B cell (primary cell): Measurements from ENCODE around the gene PCBP3. TPM values are rescaled to one million over a fixed set of nuclear protein-coding genes. Genes with fewer than 3 reads are reported as not detected.
"Not testable (repeated sequence)": the region's sequence is repeated elsewhere in the genome, so short reads cannot be mapped to it uniquely, and the experiment has no call there.

Experiments used
- ATAC-seq: fragments of 200-7000 bp; cut with Tn5 transposase; one replicate; pipeline ENCODE4 v1.10.0; 2021; ENCODE audit warnings: low read depth, mild to moderate bottlenecking, moderate number of reproducible peaks, moderate library complexity
- CTCF ChIA-PET: fragments of 350-600 bp; sonication (Branson Sonifier 250); formaldehyde crosslinking; loops from one replicate; lab custom pipeline; 2021; ENCODE audit warnings: antibody characterized with exemption, inconsistent platforms; lab: Charles Lee
- POLR2A ChIA-PET: fragments of 350-600 bp; sonication (Branson Sonifier 250); formaldehyde crosslinking; loops from one replicate; lab custom pipeline; 2021; ENCODE audit warnings: antibody characterized with exemption; lab: Charles Lee
- DNase-seq: peaks from one replicate; pipeline ENCODE4 v3.0.0; 2013
- H2AFZ ChIP-seq: 2 replicates; pipeline ENCODE4 v1.6.1; 2012; ENCODE audit warnings: mild to moderate bottlenecking, low read depth, low read length; ENCODE audit not compliant: insufficient read depth, poor library complexity, severe bottlenecking
- H3K27ac ChIP-seq, 2 donors: 1 replicate in 1 of 2; 2 replicates in 1 of 2; pipeline ENCODE4 v1.5.1; 2012 to 2013; ENCODE audit warnings: low read length in 2 of 2, mild to moderate bottlenecking in 2 of 2, moderate library complexity in 1 of 2
- H3K27me3 ChIP-seq, 4 experiments: fragments of 200-600 bp in 1 of 4; sonication (generic) in 1 of 4; replicated peaks in 1 of 4; 1 replicate in 2 of 4; 2 replicates in 2 of 4; pipeline versions ENCODE4 v1.6.1 to v1.7.0; 2013 to 2016; ENCODE audit warnings: low read length in 3 of 4, mild to moderate bottlenecking in 2 of 4, mixed read lengths in 1 of 4, moderate library complexity in 1 of 4; ENCODE audit not compliant: insufficient read depth in 4 of 4, control insufficient read depth in 3 of 4; ENCODE audit errors: control extremely low read depth in 1 of 4
- H3K36me3 ChIP-seq, 2 experiments: replicated peaks in 1 of 2; 1 replicate in 1 of 2; 2 replicates in 1 of 2; pipeline versions ENCODE4 v1.6.1 to v1.7.1; 2013; ENCODE audit warnings: low read length in 1 of 2; ENCODE audit not compliant: insufficient read depth in 2 of 2, control insufficient read depth in 1 of 2; ENCODE audit errors: control extremely low read depth in 1 of 2, extremely low read depth in 1 of 2
- H3K4me1 ChIP-seq, 2 donors: fragments of 200-600 bp in 1 of 2; sonication (generic) in 1 of 2; 1 replicate in 1 of 2; 2 replicates in 1 of 2; pipeline versions ENCODE4 v1.5.1 to v1.6.1; 2013 to 2017; ENCODE audit warnings: low read length in 2 of 2; ENCODE audit not compliant: control insufficient read depth in 2 of 2, insufficient read depth in 2 of 2
- H3K4me2 ChIP-seq: replicated peaks from 2 replicates; pipeline ENCODE3; 2012; ENCODE audit warnings: mild to moderate bottlenecking, low read depth, low read length; ENCODE audit not compliant: poor library complexity, severe bottlenecking
- H3K4me3 ChIP-seq, 5 experiments: fragments of 200-600 bp in 1 of 5; sonication (generic) in 1 of 5; 1 replicate in 3 of 5; 2 replicates in 2 of 5; pipeline versions ENCODE4 v1.5.1 to v1.7.0; 2011 to 2016; ENCODE audit warnings: low read length in 4 of 5, mild to moderate bottlenecking in 4 of 5, low read depth in 2 of 5, control low read depth in 1 of 5, moderate library complexity in 1 of 5; ENCODE audit not compliant: insufficient read depth in 1 of 5; ENCODE audit errors: control extremely low read depth in 1 of 5, extremely low read depth in 1 of 5
- H3K79me2 ChIP-seq: fragments of 200-600 bp; sonication (generic); one replicate; pipeline ENCODE4 v1.6.0; 2016; ENCODE audit warnings: low read length; ENCODE audit not compliant: control insufficient read depth, insufficient read depth
- H3K9ac ChIP-seq: fragments of 200-600 bp; sonication (generic); 2 replicates; pipeline ENCODE4 v1.6.1; 2017; ENCODE audit warnings: mild to moderate bottlenecking, low read length, moderate library complexity
- H3K9me3 ChIP-seq, 3 donors: one replicate each; pipeline versions ENCODE4 v1.6.1 to v1.7.1; 2013; ENCODE audit warnings: low read length in 2 of 3; ENCODE audit not compliant: control insufficient read depth in 2 of 3, insufficient read depth in 1 of 3; ENCODE audit errors: control extremely low read depth in 1 of 3
- H4K20me1 ChIP-seq: 2 replicates; pipeline ENCODE4 v1.6.0; 2012; ENCODE audit warnings: mild to moderate bottlenecking, low read length; ENCODE audit not compliant: insufficient read depth, control insufficient read depth, poor library complexity, severe bottlenecking
- H3K27ac Mint-ChIP-seq: one replicate; pipeline ENCODE4 v1.8.0; 2021; ENCODE audit warnings: mixed read lengths
- H3K27me3 Mint-ChIP-seq: one replicate; pipeline ENCODE4 v1.8.0; 2021; ENCODE audit warnings: mixed read lengths
- H3K4me1 Mint-ChIP-seq: one replicate; pipeline ENCODE4 v1.8.0; 2021; ENCODE audit warnings: mixed read lengths
- H3K4me3 Mint-ChIP-seq: one replicate; pipeline ENCODE4 v1.8.0; 2021; ENCODE audit warnings: mixed read lengths
- H3K9me3 Mint-ChIP-seq: one replicate; pipeline ENCODE4 v1.8.0; 2022; ENCODE audit warnings: mixed read lengths; ENCODE audit not compliant: insufficient read depth
- CTCF ChIP-seq: fragments of 200-600 bp; IDR thresholded peaks from one replicate; pipeline ENCODE4 v1.8.0; 2022; ENCODE audit warnings: antibody characterized with exemption, mild to moderate bottlenecking
- EZH2 ChIP-seq: IDR thresholded peaks from 2 replicates; pipeline ENCODE4 v1.6.1; 2012; ENCODE audit warnings: borderline replicate concordance, low read depth, mild to moderate bottlenecking, moderate library complexity, low read length; ENCODE audit not compliant: insufficient read depth, poor library complexity, severe bottlenecking
- WGBS: methylation state at CpG from one replicate; pipeline ENCODE4 v1.1.5; 2013; ENCODE audit warnings: missing lambda C conversion rate; ENCODE audit not compliant: insufficient coverage; 5-methylcytosine and 5-hydroxymethylcytosine counted together
- intact Hi-C: fragments of 100-400 bp; cut with micrococcal nuclease; formaldehyde crosslinking; loops from one replicate; pipeline ENCODE4 v1.10.0; 2022
- polyA plus RNA-seq: library from polyadenylated mRNA; depleted of rRNA; stranded (reverse); fragments of >200 nt; gene quantifications from 2 replicates; pipeline ENCODE4 v1.2.3, GENCODE V29; 2012
- total RNA-seq, 2 donors: library from RNA; stranded (reverse); fragments of 120-200 nt in 1 of 2; gene quantifications; 1 replicate in 1 of 2; 2 replicates in 1 of 2; pipeline versions ENCODE4 v1.2.3 to v1.2.4, GENCODE V29; 2013 to 2022

The PCBP3 gene
- total and polyA plus RNA-seq, 2 donors (not counting 1 experiment from before 2014, with no cell fraction given): 0.45 to 2.7 TPM

- intact Hi-C loops, DNase-seq, H4K20me1 ChIP-seq, H3K4me3 ChIP-seq, ATAC-seq, H3K9me3 Mint-ChIP-seq, H3K4me3 Mint-ChIP-seq, H3K9ac ChIP-seq, H3K27me3 ChIP-seq, H3K4me1 Mint-ChIP-seq, H3K4me1 ChIP-seq, CTCF ChIA-PET, H3K4me2 ChIP-seq, H3K79me2 ChIP-seq, POLR2A ChIA-PET, H3K27ac ChIP-seq, H3K27ac Mint-ChIP-seq, H3K9me3 ChIP-seq, H2AFZ ChIP-seq, H3K27me3 Mint-ChIP-seq, H3K36me3 ChIP-seq: not testable (repeated sequence)
- 62% methylated on average over 5 of the region's 10 CpGs for WGBS
Measured at GRCh38 chr21:45621435-45622331, 21.8 kb upstream of the PCBP3 start.

GRCh38 chr21:45622416-45623097, 21.0 kb upstream of the PCBP3 start:
- no peak overlapping the region for H3K9ac ChIP-seq
- no peak overlapping the region for H3K27ac Mint-ChIP-seq
- H3K27me3 ChIP-seq: peaks cover 0 to 9% (median 0%) of the 10 kb centered on the region in 4 experiments
- H3K4me3 ChIP-seq: no peak overlapping the region
- TF ChIP-seq EZH2 (no peak), CTCF (no peak)
- DNase-seq (no peak), ATAC-seq (no peak)
- no peak overlapping the region for H2AFZ ChIP-seq
- no peaks in the 10 kb centered on the region for H3K4me1 ChIP-seq
- H3K27ac ChIP-seq: no peak overlapping the region
- H3K79me2 ChIP-seq: no peaks in the 10 kb centered on the region
- H3K4me2 ChIP-seq: no peak overlapping the region
- WGBS: 66% methylated on average over 17 of the region's 19 CpGs
- H3K4me1 Mint-ChIP-seq: peaks cover 2% of the 10 kb centered on the region
- ChIA-PET POLR2A (no interaction called here), CTCF (no interaction called here)
- H3K9me3 Mint-ChIP-seq: no peaks in the 10 kb centered on the region
- no peaks in the 10 kb centered on the region for H3K36me3 ChIP-seq
- no peaks in the 10 kb centered on the region for H3K27me3 Mint-ChIP-seq
- intact Hi-C loops: no loop called here
- peaks cover 0 to 8% (median 0%) of the 10 kb centered on the region in 3 donors for H3K9me3 ChIP-seq
- H3K4me3 Mint-ChIP-seq: no peak overlapping the region
- no peaks in the 10 kb centered on the region for H4K20me1 ChIP-seq
